ENCODE data around the gene TM6SF1. TPM values are rescaled to one million over a fixed set of nuclear protein-coding genes. Genes with fewer than 3 reads are reported as not detected.

Gene TM6SF1
- total RNA-seq, result 0.85 and 0.96 TPM in 2 replicates

DNA sequence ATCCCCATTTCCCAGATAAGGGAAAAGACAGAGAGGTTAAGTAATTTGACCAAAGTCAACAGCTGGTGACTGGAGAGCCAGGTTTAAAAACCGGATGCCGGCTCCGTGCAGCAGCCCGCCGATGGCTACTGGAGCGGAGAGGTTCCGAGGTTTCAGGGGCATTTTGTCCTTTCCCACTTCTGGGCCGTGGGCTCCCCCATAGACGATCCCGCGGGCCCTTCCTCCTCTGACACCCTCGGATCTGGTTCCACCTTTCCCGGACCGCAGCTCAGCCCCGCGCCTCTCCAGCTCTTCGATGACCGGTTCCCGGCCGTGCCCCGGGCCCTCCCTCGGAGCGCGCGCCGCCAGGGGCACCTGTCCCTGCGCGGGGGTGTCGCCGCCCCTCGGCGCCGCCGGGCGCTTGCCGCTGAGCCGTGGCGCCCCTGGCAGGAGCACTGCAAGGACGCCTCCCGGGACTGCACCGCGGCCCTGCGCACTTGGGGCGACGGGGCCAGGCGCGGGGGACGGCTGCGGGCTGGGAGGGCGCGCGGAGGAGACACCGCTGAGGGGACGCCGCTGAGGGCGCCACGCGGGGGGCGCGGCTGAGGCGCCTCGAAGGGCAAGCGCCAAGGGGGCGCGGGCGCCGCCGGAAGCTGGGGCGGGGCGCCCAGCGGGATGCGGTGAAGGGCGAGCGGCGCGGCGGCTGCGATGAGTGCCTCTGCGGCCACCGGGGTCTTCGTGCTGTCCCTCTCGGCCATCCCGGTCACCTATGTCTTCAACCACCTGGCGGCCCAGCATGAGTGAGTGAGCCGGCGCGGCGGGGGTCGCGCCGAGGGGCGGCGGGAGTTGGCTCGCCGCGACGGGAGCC lies at the start of gene TM6SF1:
Gene TM6SF1 (plus strand): TSS at position 652 of the 847 bp plus-strand sequence. CDS start 36 bp downstream, at position 688.

DNA sequence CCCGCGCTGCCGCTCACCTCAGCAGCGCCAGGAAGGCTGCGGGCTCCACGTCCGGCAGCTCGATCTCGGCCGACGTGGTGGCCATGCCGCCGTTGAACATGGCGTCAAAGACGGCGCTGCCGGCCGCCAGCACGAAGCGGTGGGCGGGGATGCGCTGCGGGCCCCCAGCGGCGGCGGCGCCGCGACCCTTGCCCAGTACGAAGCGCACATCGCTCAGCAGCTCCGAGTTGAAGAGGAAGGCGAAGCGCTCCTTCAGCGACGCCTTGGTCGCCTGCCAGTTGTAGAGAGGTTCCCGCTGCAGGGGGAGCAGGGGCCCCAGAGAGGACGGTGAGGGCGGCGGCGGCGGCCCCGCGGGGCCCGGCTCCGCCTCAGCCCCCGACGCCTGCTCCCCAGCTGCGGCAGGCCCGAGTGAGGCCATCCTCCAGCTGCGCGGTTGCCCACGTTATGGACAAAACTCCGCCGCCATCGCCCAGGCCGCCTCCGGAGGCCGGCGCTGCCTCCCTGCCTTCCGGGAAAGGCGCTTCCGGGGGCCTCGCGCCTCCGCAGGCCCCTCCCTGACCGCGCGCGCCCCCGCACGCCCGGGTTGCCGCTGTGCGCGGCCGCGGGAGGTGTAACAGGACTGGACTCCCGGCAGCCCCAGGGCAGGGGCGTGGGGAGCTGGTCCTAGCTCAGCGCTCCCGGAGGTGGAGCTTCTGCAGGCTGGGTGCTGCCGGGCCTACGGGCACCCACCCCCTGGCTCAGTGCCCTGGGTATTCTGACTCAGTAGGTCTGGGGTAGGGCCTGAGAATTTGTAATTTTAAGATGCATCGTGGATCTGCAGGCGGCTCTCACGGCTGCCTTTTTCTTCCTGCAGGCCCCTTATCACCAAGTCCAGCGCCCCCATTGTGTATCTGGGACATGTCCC lies 40.5 kb upstream of the TM6SF1 start, which contains the start of gene BTBD1:
Gene BTBD1 (minus strand): TSS at position 519 of the 904 bp plus-strand sequence. CDS start 101 bp downstream, at position 418.

Other genes starting within 250 kb of the TM6SF1 start
- 2.1 and 44.8 TPM in 2 replicates for gene HOMER2, start 154.9 kb upstream of the TM6SF1 start, total RNA-seq
- gene RAMAC, start 121.4 kb upstream of the TM6SF1 start, total RNA-seq, result 35.1 and 36.6 TPM in 2 replicates
- gene C15orf40, start 96.0 kb upstream of the TM6SF1 start, total RNA-seq, result 7.7 and 8.7 TPM in 2 replicates
- gene BTBD1, start 40.4 kb upstream of the TM6SF1 start, total RNA-seq, result 97.5 and 102 TPM in 2 replicates
- gene HDGFL3, start 100.2 kb downstream of the TM6SF1 start, total RNA-seq, result 40.6 and 59.0 TPM in 2 replicates
- 5.8 and 6.5 TPM in 2 replicates for gene BNC1, start 177.0 kb downstream of the TM6SF1 start, total RNA-seq